Kidney (tissue), 14 donors: Measurements from ENCODE around the gene PRSS37. TPM values are rescaled to one million over a fixed set of nuclear protein-coding genes. Genes with fewer than 3 reads are reported as not detected.

Source experiments
- DNase-seq, 5 donors: peaks; one replicate each; pipeline ENCODE4 v3.0.0-alpha.2; 2013 to 2020
- FAIRE-seq: peaks from 2 replicates; lab custom pipeline; 2012; peaks lifted over from hg19 to GRCh38; lab: Jason Lieb, UNC
- H3K27ac ChIP-seq, 2 donors: one replicate each; pipeline ENCODE4 v1.7.0; 2013; ENCODE audit warnings: low read depth in 2 of 2, low read length in 2 of 2, inconsistent platforms in 1 of 2
- H3K27me3 ChIP-seq: one replicate; pipeline ENCODE4 v1.7.1; 2013; ENCODE audit warnings: low read length, inconsistent platforms; ENCODE audit not compliant: control insufficient read depth, insufficient read depth
- H3K36me3 ChIP-seq, 3 donors: one replicate each; pipeline versions ENCODE4 v1.7.0 to v1.7.1; 2013; ENCODE audit warnings: low read length in 3 of 3, control low read depth in 1 of 3, inconsistent platforms in 1 of 3; ENCODE audit not compliant: insufficient read depth in 3 of 3, control insufficient read depth in 2 of 3
- H3K4me1 ChIP-seq, 3 donors: one replicate each; pipeline versions ENCODE4 v1.7.0 to v1.7.1; 2013; ENCODE audit warnings: low read length in 3 of 3, inconsistent platforms in 1 of 3, low read depth in 1 of 3; ENCODE audit not compliant: control insufficient read depth in 2 of 3, insufficient read depth in 2 of 3
- H3K4me3 ChIP-seq, 3 donors: one replicate each; pipeline versions ENCODE4 v1.7.0 to v1.8.1; 2013; ENCODE audit warnings: low read length in 3 of 3, control low read depth in 1 of 3, inconsistent platforms in 1 of 3
- H3K9ac ChIP-seq, 3 donors: one replicate each; pipeline versions ENCODE4 v1.7.0 to v1.7.1; 2013; ENCODE audit warnings: low read length in 3 of 3, control low read depth in 1 of 3, inconsistent platforms in 1 of 3
- H3K9me3 ChIP-seq, 3 donors: one replicate each; pipeline versions ENCODE4 v1.7.0 to v1.7.1; 2013; ENCODE audit warnings: low read length in 3 of 3, control low read depth in 1 of 3, inconsistent platforms in 1 of 3; ENCODE audit not compliant: control insufficient read depth in 2 of 3, insufficient read depth in 1 of 3
- CTCF ChIP-seq: IDR thresholded peaks from 3 replicates; pipeline ENCODE4 v1.5.1; 2012; ENCODE audit warnings: mild to moderate bottlenecking, moderate library complexity, borderline replicate concordance; ENCODE audit not compliant: insufficient read depth; ENCODE audit errors: extremely low read depth
- intact Hi-C: fragments of 100-400 bp; cut with DNase I; formaldehyde crosslinking; loops from one replicate; pipeline ENCODE4 v1.11.1; 2022
- polyA plus RNA-seq: library from polyadenylated mRNA; stranded (reverse); fragments of 350-450 nt; fragmentation: Illumina TruSeq; extraction: RNeasy Lipid Tissue Mini Kit (QIAGEN cat#74804); gene quantifications from one replicate; pipeline ENCODE4 v1.2.3, GENCODE V29; 2014; ENCODE audit warnings: low read depth, low replicate concordance; ENCODE audit not compliant: insufficient read depth
- total RNA-seq: library from RNA; stranded (reverse); fragmentation: NEBNext Ultra II Directional; extraction: Animal tissue kit (Norgen Biotek cat#: 25700); gene quantifications from one replicate; pipeline ENCODE4 v1.2.1, GENCODE V29; 2021
- donor health status: control.
- donor health status: control.
- donor health status: control.
- donor health status: control.
- donor health status: control.
- donor health status: DM: yes; HTN: yes; CAD: no.
- donor health status: Normal renal cell carcinoma (clear cell type).

PRSS37 gene
- total and polyA plus RNA-seq, 2 donors from 2014 or later, result not detected

DNA sequence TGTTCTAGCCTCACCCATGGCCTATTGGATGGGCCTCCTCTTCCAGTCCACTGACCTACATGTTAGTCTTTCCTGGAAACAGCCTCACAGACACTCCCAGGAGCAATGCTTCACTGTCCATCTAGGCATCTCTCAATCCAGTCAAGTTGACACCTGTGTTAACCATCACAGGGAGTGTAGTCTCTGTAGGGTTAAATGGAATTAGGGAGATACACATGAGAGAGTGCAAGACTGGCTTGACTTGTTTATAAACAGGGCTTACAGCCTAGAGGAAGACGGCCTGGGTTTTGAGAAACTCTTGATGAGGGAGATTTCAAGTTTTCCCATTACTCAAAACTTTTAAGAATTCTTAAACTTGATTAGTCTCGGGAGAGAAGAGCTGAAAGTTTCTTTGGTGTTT, 18.9 kb upstream of the PRSS37 start:
- intact Hi-C loops, result no loop called here
- Histone ChIP-seq H3K9ac (no peak overlapping the region), H3K9me3 (peaks cover 0 to 16% (median 0%) of the 10 kb centered on the region in 3 donors), H3K27me3 (no peaks in the 10 kb centered on the region), H3K36me3 (no peaks in the 10 kb centered on the region), H3K4me3 (no peak overlapping the region), H3K4me1 (no peaks in the 10 kb centered on the region), H3K27ac (no peak overlapping the region)
- FAIRE-seq (no peak), DNase-seq (no peak)
- no peak for TF ChIP-seq CTCF

DNA sequence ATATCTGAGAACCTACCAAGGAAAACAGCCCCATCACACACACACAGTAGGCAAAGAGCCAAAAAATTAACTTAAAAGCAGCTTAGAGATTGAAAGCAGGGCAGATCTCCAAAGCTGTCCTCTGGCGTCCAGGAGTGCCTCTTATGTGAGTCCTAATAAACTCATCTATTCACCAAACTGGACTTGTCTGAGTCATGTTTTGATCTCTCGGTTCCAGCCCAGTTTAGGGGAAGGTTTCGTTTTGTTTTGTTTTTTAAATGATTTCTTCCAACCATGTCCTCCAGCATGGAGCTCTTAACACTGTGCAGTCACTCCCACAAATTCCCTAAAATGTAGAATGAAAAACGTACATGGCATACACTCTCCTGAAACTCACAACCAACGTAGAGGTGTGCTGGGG, 6.7 kb upstream of the PRSS37 start:
- Histone ChIP-seq H3K27me3 (no peaks in the 10 kb centered on the region), H3K9me3 (no peaks in the 10 kb centered on the region), H3K9ac (no peak overlapping the region), H3K4me1 (no peaks in the 10 kb centered on the region), H3K36me3 (no peaks in the 10 kb centered on the region), H3K27ac (no peak overlapping the region), H3K4me3 (no peak overlapping the region)
- no peak for TF ChIP-seq CTCF
- intact Hi-C loops, result no loop called here
- FAIRE-seq (no peak), DNase-seq (no peak)

- intact Hi-C loops, result no loop called here
- no peak for FAIRE-seq
- no peak overlapping the region for H3K27ac ChIP-seq
Measured at GRCh38 chr7:141844256-141844655, 3.0 kb upstream of the PRSS37 start.

More at GRCh38 chr7:141844256-141844655, 3.0 kb upstream of the PRSS37 start:
- no peak overlapping the region for H3K9ac ChIP-seq
- H3K4me3 ChIP-seq, result no peak overlapping the region
- H3K36me3 ChIP-seq, result no peaks in the 10 kb centered on the region
- H3K9me3 ChIP-seq, result no peaks in the 10 kb centered on the region
- H3K4me1 ChIP-seq, result no peaks in the 10 kb centered on the region
- no peak for TF ChIP-seq CTCF
- H3K27me3 ChIP-seq, result no peaks in the 10 kb centered on the region
- DNase-seq, result no peak
